ENCODE data around the gene PHAX.
"Not testable (repeated sequence)": the region's sequence is repeated elsewhere in the genome, so short reads cannot be mapped to it uniquely, and the experiment has no call there.

PHAX gene, protein sequence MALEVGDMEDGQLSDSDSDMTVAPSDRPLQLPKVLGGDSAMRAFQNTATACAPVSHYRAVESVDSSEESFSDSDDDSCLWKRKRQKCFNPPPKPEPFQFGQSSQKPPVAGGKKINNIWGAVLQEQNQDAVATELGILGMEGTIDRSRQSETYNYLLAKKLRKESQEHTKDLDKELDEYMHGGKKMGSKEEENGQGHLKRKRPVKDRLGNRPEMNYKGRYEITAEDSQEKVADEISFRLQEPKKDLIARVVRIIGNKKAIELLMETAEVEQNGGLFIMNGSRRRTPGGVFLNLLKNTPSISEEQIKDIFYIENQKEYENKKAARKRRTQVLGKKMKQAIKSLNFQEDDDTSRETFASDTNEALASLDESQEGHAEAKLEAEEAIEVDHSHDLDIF

DNA sequence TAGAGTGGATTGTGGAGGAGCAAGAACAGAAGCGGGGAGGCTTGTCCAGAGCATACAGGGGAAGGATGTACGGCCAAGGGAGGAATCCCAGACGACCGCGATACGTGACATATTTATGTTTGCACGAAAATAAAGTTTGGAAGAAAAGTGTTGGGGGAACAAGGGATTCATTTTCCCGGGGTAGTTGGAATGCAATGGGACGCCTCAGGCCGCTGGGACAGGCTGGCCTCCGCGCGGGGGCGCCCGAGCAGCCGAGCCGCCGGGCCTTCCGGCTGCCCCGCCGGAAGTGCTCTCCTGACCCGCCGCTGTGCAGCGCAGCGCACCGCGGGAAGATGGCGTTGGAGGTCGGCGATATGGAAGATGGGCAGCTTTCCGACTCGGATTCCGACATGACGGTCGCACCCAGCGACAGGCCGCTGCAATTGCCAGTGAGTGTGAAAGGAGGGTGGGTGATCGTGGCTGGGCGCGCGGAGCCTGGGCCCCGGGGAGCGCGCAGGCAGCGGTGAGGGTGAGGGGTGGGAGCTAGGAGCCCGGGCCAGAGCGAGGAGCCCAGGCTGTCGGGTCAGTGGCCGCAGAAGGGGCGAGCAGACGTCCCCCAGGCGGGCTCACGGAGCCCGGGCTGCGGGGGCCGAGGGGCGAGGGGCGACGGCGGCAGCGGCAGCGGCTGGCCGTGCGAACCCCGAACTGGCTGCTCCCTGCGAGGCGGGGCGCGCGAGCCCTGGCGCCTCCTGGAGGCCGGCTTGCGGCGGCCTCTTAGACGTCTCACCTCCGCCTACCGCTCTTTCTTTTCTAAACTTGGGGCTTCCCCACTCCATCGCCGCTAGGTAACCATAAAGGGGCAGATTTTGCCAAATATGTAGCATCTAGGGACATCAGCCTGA is at the start of gene PHAX:
PHAX (plus strand) TSS at position 317 of the 881 bp plus-strand sequence; CDS start at position 333, 16 bp downstream.
- peak; percentile 93 for DNase-seq

GRCh38 chr5:126552614-126553013 is 48.1 kb upstream of the PHAX start:
- no peak for DNase-seq

GRCh38 chr5:126555101-126555500 is 45.6 kb upstream of the PHAX start:
- DNase-seq, result not testable (repeated sequence)

- peak; percentile 22 for DNase-seq
Measured at GRCh38 chr5:126561908-126562307, 38.8 kb upstream of the PHAX start.

DNA sequence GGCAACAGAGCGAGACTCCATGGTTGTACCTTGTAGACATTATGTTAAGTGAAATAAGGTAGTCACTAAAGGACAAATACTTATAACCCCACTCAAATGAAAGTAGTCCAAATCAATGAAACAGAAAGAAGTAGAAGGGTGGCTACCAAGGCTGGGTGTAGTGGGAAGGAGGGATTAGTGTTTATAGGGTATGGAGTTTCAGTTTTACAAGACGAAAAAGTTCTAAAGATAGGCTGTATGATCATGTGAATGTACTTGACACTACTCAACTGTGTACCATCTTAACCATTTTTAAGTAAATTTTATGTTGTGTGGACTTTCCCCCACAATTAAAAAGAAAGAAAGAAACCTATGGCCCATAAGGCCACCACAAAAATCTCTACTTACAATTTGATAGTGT is 37.9 kb upstream of the PHAX start:
- DNase-seq, result no peak

DNA sequence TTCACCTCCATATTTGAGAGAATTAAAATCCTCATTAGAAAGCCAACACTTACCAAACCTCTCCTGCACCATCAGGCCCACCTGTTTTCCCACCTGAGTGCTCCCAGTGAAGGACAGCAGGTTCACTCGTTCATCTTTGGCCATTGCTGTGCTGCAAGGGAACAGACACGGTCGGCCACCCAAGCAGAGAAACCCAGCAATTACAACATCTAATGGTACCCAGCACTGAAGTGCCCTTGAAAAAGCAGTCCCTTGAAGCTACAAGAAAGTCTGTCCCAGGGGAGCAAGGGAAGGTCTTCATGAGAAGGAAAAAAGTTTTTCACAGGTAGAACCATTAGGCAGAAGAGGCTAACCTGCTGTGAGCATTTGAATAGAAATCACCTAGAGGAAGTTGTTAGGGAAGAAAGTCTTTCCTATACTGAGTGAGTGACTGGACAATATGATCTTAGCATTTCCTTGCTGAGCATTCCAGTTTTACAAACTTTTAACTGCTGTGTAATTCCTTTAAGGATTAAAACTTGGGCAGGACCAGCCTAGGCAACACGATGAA is 32.5 kb upstream of the PHAX start:
- no peak for DNase-seq

GRCh38 chr5:126575644-126576043 is 25.1 kb upstream of the PHAX start:
- DNase-seq, result no peak

DNA sequence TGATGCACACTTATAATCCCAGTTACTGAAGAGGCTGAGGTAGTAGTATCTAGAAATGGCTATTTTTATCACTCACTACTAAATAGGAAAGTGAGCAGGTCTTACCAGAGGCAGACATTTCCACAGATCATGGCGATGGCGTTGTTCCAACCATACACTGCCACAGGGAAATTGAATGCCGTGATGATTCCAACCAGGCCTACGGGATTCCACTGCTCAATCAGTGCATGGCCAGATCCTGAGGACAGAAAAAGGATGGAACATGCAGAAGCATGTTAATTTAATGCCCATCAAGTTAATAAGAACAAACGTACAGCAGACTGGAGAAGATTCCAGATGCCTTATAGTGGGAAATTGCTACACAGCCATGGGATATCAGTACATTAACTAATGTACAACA is 23.8 kb upstream of the PHAX start:
- DNase-seq, result no peak

- no peak for DNase-seq
Measured at GRCh38 chr5:126577415-126577814, 23.3 kb upstream of the PHAX start.

- DNase-seq, result no peak
Measured at GRCh38 chr5:126579716-126580115, 21.0 kb upstream of the PHAX start.

GRCh38 chr5:126583761-126584160 is 17.0 kb upstream of the PHAX start:
- no peak for DNase-seq

DNA sequence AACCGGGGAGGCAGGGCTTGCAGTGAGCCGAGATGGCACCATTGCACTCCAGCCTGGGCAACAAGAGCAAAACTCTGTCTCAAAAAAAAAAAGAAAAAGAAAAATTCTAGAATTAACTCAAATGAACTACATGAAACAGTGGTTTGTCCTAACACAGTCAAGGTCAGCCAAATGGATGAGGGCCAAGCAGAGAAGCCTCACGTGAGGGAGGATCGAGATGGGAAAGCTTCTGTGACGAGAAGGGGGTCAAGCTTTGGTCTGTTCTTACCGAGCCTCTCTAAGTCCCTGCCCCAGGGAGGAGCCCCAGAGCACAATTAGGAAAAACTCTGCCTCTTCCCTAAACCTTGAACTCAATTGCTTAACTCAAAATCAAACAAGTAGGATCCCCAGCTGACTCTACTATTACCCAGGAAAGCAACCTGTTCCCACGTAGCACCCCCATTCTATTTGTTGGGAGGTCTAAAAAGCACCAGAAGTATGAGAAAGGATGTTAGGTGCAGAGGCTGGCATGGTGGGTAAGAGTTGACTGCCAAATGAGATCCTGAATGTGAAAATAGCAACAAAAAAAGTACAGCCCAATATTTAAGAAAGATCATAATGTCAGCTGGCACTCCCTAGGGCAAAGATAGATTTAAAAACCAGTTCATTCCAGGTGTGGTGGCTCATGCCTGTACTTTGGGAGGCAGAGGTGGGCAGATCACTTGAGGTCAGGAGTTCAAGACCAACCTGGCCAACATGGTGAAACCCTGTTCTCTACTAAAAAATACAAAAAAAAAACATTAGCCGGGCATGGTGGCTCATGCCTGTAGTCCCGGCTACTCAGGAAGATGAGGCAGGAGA is 13.0 kb upstream of the PHAX start:
- DNase-seq, result no peak

DNA sequence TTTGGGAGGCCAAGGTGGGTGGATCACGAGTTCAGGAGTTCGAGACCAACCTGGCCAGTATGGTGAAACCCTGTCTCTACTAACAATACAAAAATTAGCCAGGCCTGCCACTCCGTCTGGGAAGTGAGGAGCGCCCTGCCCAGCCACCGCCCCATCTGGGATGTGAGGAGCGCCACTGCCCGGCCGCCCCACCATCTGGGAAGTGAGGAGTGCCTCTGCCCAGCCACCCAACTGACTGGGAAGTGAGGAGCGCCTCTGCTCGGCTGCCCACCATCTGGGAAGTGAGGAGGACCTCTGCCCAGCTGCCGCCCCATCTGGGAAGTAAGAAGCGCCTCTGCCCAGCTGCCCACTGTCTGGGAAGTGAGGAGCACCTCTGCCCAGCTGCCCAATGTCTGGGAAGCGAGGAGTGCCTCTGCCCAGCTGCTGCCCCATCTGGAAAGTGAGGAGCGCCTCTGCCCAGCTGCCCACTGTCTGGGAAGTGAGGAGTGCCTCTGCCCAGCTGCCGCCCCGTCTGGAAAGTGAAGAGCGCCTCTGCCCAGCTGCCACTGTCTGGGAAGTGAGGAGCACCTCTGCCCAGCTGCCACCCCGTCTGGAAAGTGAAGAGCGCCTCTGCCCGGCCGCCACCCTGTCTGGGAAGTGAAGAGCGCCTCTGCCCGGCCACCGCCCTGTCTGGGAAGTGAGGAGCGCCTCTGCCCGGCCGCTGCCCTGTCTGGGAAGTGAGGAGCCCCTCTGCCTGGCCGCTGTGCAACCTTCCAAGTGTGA is 11.0 kb upstream of the PHAX start:
- no peak for DNase-seq

- no peak for DNase-seq
Measured at GRCh38 chr5:126591549-126591948, 9.2 kb upstream of the PHAX start.

DNA sequence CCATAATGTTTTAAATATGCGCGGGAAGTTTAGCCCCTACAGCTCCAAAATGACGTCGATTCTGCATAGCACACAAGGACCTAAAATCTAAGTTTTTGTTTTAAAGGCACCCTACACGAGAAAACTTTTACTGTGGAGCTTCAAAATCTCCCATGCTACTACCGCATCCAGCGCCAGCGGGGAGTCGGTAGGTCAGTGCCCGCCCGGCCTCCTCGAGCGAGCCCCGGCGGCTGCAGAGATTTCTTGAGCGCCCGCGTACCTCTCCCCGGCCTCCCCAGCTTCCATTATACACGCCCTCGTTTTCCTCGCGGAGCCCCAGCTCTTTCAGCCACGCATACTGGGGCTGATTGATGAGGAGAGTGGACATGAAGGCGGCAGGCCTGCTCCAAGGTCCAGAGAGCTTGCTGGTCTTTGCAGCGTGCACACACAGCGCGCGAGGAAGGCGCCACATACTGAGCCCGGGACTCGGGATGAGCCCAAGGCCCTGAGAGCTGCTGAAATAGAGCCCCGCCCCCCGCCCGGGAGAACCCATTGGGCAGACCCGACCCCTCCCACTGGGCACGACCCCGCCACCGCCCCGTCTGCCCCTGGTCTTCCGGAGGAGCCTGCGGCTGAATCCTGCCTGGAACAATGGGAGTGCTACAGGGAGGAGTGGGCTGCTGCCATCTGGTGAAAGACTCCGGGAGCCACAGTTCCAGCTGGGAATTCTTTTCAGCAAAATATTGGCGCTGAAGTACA is 5.8 kb upstream of the PHAX start, which contains the start of gene ALDH7A1:
ALDH7A1 (minus strand) TSS at position 472 of the 738 bp plus-strand sequence; CDS start at position 451, 21 bp downstream.
- peak; percentile 88 for DNase-seq

- DNase-seq, result no peak
Measured at GRCh38 chr5:126595486-126596083, 5.2 kb upstream of the PHAX start.

DNA sequence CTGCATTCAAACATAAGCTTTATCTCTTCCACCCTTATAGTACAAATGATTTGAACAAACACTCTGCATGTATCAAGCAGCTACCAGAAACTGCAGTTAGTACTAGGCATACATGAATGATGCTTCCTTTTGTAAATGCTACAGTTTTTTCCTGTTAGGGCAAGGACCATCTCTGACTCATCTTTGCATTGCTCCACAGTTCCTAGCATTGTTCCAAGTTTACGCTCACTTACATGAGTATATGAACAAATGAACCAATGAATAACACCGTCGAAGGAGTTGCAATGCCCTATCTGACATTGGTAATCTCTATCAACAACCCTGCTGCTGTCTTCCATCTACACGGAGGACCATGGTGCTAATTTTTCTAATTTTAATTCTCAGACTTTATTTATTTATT is 3.6 kb upstream of the PHAX start:
- no peak for DNase-seq

GRCh38 chr5:126599499-126599898 is 1.2 kb upstream of the PHAX start:
- no peak for DNase-seq

- peak; percentile 11 for DNase-seq
Measured at GRCh38 chr5:126599971-126600630, 646 bp upstream of the PHAX start.

DNA sequence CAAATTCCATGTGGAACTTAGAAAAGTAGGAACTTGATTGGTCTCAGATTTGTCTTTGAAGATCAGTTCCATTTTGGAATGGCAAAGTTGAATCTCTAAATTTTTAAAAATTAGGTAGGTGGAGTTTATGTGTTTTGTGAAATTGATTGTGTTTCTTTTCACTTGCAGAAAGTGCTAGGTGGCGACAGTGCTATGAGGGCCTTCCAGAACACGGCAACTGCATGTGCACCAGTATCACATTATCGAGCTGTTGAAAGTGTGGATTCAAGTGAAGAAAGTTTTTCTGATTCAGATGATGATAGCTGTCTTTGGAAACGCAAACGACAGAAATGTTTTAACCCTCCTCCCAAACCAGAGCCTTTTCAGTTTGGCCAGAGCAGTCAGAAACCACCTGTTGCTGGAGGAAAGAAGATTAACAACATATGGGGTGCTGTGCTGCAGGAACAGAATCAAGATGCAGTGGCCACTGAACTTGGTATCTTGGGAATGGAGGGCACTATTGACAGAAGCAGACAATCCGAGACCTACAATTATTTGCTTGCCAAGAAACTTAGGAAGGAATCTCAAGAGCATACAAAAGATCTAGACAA is 2.8 kb downstream of the PHAX start:
- DNase-seq, result no peak

Measured in hematopoietic multipotent progenitor cell treated with erythropoietin and hydrocortisone succinate and interleukin-3 and kit ligand, for 4 days (in vitro differentiated cells).